K562 (cell line): Measurements from ENCODE around the gene FAM114A2. TPM values are rescaled to one million over a fixed set of nuclear protein-coding genes. Genes with fewer than 3 reads are reported as not detected.

Experiments used
- ARID4B ChIP-seq: sonication (generic); formaldehyde crosslinking; IDR thresholded peaks from 2 replicates; pipeline ENCODE4 v1.8.0; 2022; ENCODE audit warnings: mild to moderate bottlenecking, missing genetic modification reagents
- E2F6 ChIP-seq, 2 experiments: IDR thresholded peaks; 2 replicates each; pipeline ENCODE4 v1.6.1; 2011; ENCODE audit warnings: borderline replicate concordance in 1 of 2, control low read depth in 1 of 2, low read depth in 1 of 2, low read length in 1 of 2, mild to moderate bottlenecking in 1 of 2, mixed read lengths in 1 of 2, moderate library complexity in 1 of 2; ENCODE audit not compliant: insufficient read depth in 1 of 2, insufficient read length in 1 of 2, poor library complexity in 1 of 2, severe bottlenecking in 1 of 2; ENCODE audit errors: extremely low read depth in 1 of 2
- FOXA3 ChIP-seq, 2 experiments: fragments of 450-650 bp in 1 of 2; sonication (generic) in 1 of 2; formaldehyde crosslinking; IDR thresholded peaks in 1 of 2; conservative IDR thresholded peaks in 1 of 2; 2 replicates each; pipeline versions ENCODE4 v1.4.0 to v1.8.0; 2020 to 2022; ENCODE audit warnings: mild to moderate bottlenecking in 2 of 2, missing genetic modification reagents in 1 of 2
- GATAD2B ChIP-seq: fragments of 450-650 bp; IDR thresholded peaks from 2 replicates; pipeline ENCODE4 v1.6.1; 2017; ENCODE audit warnings: mild to moderate bottlenecking, borderline replicate concordance
- NCOA1 ChIP-seq: fragments of 450-650 bp; IDR thresholded peaks from 2 replicates; pipeline ENCODE4 v1.6.1; 2016; ENCODE audit warnings: low read depth
- THRAP3 ChIP-seq: fragments of 450-650 bp; IDR thresholded peaks from 2 replicates; pipeline ENCODE4 v1.6.1; 2016; ENCODE audit warnings: mild to moderate bottlenecking, inconsistent platforms, borderline replicate concordance
- XRCC4 ChIP-seq: IDR thresholded peaks from one replicate; pipeline ENCODE4 v1.6.1; 2011; ENCODE audit not compliant: insufficient read depth, insufficient read length; ENCODE audit errors: extremely low read depth
- ZBTB5 ChIP-seq: fragments of 450-650 bp; IDR thresholded peaks from 2 replicates; pipeline ENCODE4 v1.6.1; 2017; ENCODE audit warnings: antibody characterized with exemption
- ZNF318 ChIP-seq, 2 experiments: fragments of 450-650 bp; IDR thresholded peaks; 2 replicates each; pipeline ENCODE4 v1.6.1; 2016; ENCODE audit warnings: mild to moderate bottlenecking in 2 of 2, borderline replicate concordance in 1 of 2, low read depth in 1 of 2, moderate library complexity in 1 of 2
- polyA plus RNA-seq, 8 experiments: library from polyadenylated mRNA; depleted of rRNA in 4 of 8; stranded (reverse) in 5 of 8; unstranded in 3 of 8; fragments of >200 nt; fragmentation: Nextera tagmentation in 2 of 8; fragmentation: Illumina TruSeq in 1 of 8; extraction: Ambion mirVana in 2 of 8; extraction: Trizol in 1 of 8; gene quantifications; 2 replicates each; pipeline versions ENCODE4 v1.2.1 to v1.2.3, GENCODE V29; 2011 to 2014; ENCODE audit warnings: inconsistent platforms in 1 of 8, missing spikeins in 1 of 8
- total RNA-seq, 7 experiments: library from RNA; depleted of rRNA in 6 of 7; stranded (reverse); fragments of >200 nt in 6 of 7; fragmentation: Illumina TruSeq in 2 of 7; extraction: Trizol in 2 of 7; gene quantifications; 2 replicates each; pipeline versions ENCODE4 v1.2.1 to v1.2.3, GENCODE V29; 2011 to 2021; ENCODE audit warnings: low replicate concordance in 1 of 7

FAM114A2 gene
- total and polyA plus RNA-seq, 9 of the 15 experiments (the other 6 are each of a cell fraction or from before 2014, with no cell fraction given): 14.4 to 28.1 (median 21.2) TPM

GRCh38 chr5:154038707-154039457 lies at the start of gene FAM114A2, which contains the start of gene MFAP3 (continued):
- TF ChIP-seq XRCC4 (no peak), THRAP3 (no peak), E2F6 (IDR thresholded peaks at IDR 0.05; ENCODE audit: borderline replicate concordance in 1 of 2, extremely low read depth in 1 of 2, insufficient read depth in 1 of 2, insufficient read length in 1 of 2, low read depth in 1 of 2, low read length in 1 of 2, poor library complexity in 1 of 2, severe bottlenecking in 1 of 2) (peak; percentile 78 to 83), GATAD2B (no peak), ARID4B (peak; percentile 85), FOXA3 (CRISPR knock-in tag; conservative IDR thresholded peaks at IDR 0.05 in 1 of 2, IDR thresholded peaks at IDR 0.05 in 1 of 2) (no peak), NCOA1 (peak; percentile 88), ZNF318 (IDR thresholded peaks at IDR 0.05; ENCODE audit: borderline replicate concordance in 1 of 2, low read depth in 1 of 2) (no peak), ZBTB5 (no peak)
